Activated CD8-positive, alpha-beta memory T cell treated with anti-CD3 and anti-CD28 coated beads, Interleukin-2, amount 50 U/mL, for 48 hours (primary cell): Measurements from ENCODE around the gene SYCE1L.
"Not testable (repeated sequence)": the region's sequence is repeated elsewhere in the genome, so short reads cannot be mapped to it uniquely, and the experiment has no call there.

Experiments
- DNase-seq: peaks from one replicate; pipeline ENCODE4 v3.0.0-alpha.2; 2020

Gene SYCE1L

GRCh38 chr16:77199211-77199610 lies at the start of gene SYCE1L:
Gene SYCE1L, plus strand, starts transcription at chr16:77199408. Its CDS starts 44 bp downstream, at chr16:77199452.
- no peak for DNase-seq

GRCh38 chr16:77157346-77158058 lies 41.7 kb upstream of the SYCE1L start:
- DNase-seq, result no peak

- no peak for DNase-seq
Measured at GRCh38 chr16:77158293-77158692, 40.9 kb upstream of the SYCE1L start.

- DNase-seq, result no peak
Measured at GRCh38 chr16:77165006-77165405, 34.2 kb upstream of the SYCE1L start.

GRCh38 chr16:77165536-77166236 lies 33.5 kb upstream of the SYCE1L start:
- not testable (repeated sequence) for DNase-seq

- DNase-seq, result no peak
Measured at GRCh38 chr16:77166726-77167125, 32.5 kb upstream of the SYCE1L start.

GRCh38 chr16:77168901-77169300 lies 30.3 kb upstream of the SYCE1L start:
- no peak for DNase-seq

GRCh38 chr16:77169650-77170236 lies 29.5 kb upstream of the SYCE1L start:
- peak; percentile 62 for DNase-seq

- DNase-seq, result no peak
Measured at GRCh38 chr16:77170805-77171204, 28.4 kb upstream of the SYCE1L start.

GRCh38 chr16:77171745-77172635 lies 27.2 kb upstream of the SYCE1L start:
- no peak for DNase-seq

GRCh38 chr16:77172951-77173350 lies 26.3 kb upstream of the SYCE1L start:
- no peak for DNase-seq

GRCh38 chr16:77183137-77183536 lies 16.1 kb upstream of the SYCE1L start:
- no peak for DNase-seq

- DNase-seq, result not testable (repeated sequence)
Measured at GRCh38 chr16:77186298-77186697, 12.9 kb upstream of the SYCE1L start.

- no peak for DNase-seq
Measured at GRCh38 chr16:77190190-77190477, 9.1 kb upstream of the SYCE1L start.

- DNase-seq, result peak; percentile 91
Measured at GRCh38 chr16:77190478-77191258, 8.5 kb upstream of the SYCE1L start, which contains the start of gene MON1B. Gene MON1B, plus strand, starts transcription at chr16:77191190. Its CDS starts 296 bp downstream, at chr16:77191486.

- DNase-seq, result peak; percentile 76
Measured at GRCh38 chr16:77191259-77191969, 7.8 kb upstream of the SYCE1L start.

- DNase-seq, result no peak
Measured at GRCh38 chr16:77193377-77193776, 5.8 kb upstream of the SYCE1L start.

- DNase-seq, result no peak
Measured at GRCh38 chr16:77194295-77195231, 4.6 kb upstream of the SYCE1L start.

- no peak for DNase-seq
Measured at GRCh38 chr16:77195411-77195810, 3.8 kb upstream of the SYCE1L start.

GRCh38 chr16:77197747-77198146 lies 1.5 kb upstream of the SYCE1L start:
- DNase-seq, result no peak
